AG04450 (cell line): ENCODE results near the gene VEPH1. TPM values are rescaled to one million over a fixed set of nuclear protein-coding genes. Genes with fewer than 3 reads are reported as not detected.

ENCODE experiments used
- CTCF ChIA-PET: fragments of 300-600, 350-600 bp; formaldehyde crosslinking; extraction: SDS; loops from one replicate; lab custom pipeline; 2022; ENCODE audit warnings: antibody characterized with exemption, inconsistent platforms; lab: Charles Lee
- POLR2A ChIA-PET: fragments of 350-600 bp; formaldehyde crosslinking; extraction: SDS; loops from one replicate; lab custom pipeline; 2021; ENCODE audit warnings: antibody characterized with exemption, inconsistent platforms; lab: Yijun Ruan, JAX
- DNase-seq: peaks from one replicate; pipeline ENCODE4 v3.0.0-alpha.2; 2011; ENCODE audit warnings: low read depth, low spot score
- H3K27ac ChIP-seq: one replicate; pipeline ENCODE4 v1.5.1; 2012; ENCODE audit warnings: low read depth, low read length, control low read depth
- H3K27me3 ChIP-seq: one replicate; pipeline ENCODE4 v1.6.0; 2012; ENCODE audit warnings: low read length; ENCODE audit not compliant: control insufficient read depth, insufficient read depth
- H3K4me3 ChIP-seq: 2 replicates; pipeline ENCODE4 v1.5.1; 2011; ENCODE audit warnings: mild to moderate bottlenecking, low read depth, low read length, control low read depth
- H3K9me3 ChIP-seq: 2 replicates; pipeline ENCODE4 v1.5.1; 2012; ENCODE audit warnings: low read length; ENCODE audit not compliant: control insufficient read depth, insufficient read depth
- polyA plus RNA-seq: library from polyadenylated mRNA; depleted of rRNA; stranded (reverse); fragments of >200 nt; gene quantifications from 2 replicates; pipeline ENCODE4 v1.2.3, GENCODE V29; 2011
- TF ChIP-seq, protein P1 (sequence below): IDR thresholded peaks from 2 replicates; pipeline ENCODE4 v1.5.1; 2011; ENCODE audit warnings: low read depth, low read length, control low read depth, inconsistent platforms

VEPH1 gene
- polyA plus RNA-seq, 1 experiment, result 36.4 TPM

DNA sequence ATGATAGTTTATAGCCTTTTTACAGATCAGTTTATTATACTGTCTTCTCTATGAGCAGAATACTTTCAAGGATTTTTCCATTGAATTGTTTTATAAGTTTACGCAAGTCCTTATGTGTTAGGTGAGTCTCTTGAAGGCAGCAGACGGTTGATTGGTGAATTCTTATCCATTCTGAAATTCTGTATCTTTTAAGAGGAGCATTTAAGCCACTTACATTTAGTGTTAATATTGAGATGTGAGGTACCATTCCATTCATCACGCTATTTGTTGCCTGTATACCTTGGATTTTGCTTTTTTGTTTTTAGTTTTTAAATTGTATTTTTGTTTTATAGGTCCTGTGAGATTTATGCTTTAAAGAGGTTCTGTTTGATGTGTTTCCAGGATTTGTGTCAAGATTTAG lies 32.5 kb upstream of the VEPH1 start:
- Histone ChIP-seq H3K27me3 (no peaks in the 10 kb centered on the region), H3K9me3 (no peaks in the 10 kb centered on the region), H3K27ac (no peak overlapping the region), H3K4me3 (no peak overlapping the region)
- CTCF ChIA-PET, result interaction anchor here (1.5 to 8.9 kb wide), 2 partner anchors 38 to 331 kb away, joined by 4 to 241 read pairs; no protein-coding TSS in a partner anchor
- DNase-seq, result no peak
- POLR2A ChIA-PET, result no interaction called here
- TF ChIP-seq, protein P1, sequence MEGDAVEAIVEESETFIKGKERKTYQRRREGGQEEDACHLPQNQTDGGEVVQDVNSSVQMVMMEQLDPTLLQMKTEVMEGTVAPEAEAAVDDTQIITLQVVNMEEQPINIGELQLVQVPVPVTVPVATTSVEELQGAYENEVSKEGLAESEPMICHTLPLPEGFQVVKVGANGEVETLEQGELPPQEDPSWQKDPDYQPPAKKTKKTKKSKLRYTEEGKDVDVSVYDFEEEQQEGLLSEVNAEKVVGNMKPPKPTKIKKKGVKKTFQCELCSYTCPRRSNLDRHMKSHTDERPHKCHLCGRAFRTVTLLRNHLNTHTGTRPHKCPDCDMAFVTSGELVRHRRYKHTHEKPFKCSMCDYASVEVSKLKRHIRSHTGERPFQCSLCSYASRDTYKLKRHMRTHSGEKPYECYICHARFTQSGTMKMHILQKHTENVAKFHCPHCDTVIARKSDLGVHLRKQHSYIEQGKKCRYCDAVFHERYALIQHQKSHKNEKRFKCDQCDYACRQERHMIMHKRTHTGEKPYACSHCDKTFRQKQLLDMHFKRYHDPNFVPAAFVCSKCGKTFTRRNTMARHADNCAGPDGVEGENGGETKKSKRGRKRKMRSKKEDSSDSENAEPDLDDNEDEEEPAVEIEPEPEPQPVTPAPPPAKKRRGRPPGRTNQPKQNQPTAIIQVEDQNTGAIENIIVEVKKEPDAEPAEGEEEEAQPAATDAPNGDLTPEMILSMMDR, result no peak

DNA sequence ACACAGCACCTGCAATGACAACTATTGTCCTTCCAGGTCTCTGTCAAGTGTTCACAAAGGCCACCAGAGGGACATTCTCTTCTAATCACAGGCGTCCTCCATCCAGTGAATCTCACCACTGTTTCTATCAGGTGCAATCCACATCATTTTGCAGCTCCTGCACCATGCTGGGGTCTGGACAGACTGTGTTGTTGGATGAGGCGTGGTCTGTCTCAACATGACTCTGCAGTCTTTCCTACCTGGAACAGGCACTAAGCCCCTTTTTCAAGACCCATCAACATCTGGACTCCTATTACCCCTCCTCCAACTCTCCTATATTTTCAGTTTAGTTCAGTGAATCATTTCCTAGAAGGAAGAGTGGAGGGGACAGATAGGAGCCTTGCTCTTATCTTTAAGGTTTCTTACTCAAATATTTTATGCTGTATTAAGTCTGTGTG lies 31.5 kb upstream of the VEPH1 start:
- TF ChIP-seq, protein P1, result no peak
- Histone ChIP-seq H3K9me3 (no peaks in the 10 kb centered on the region), H3K4me3 (no peak overlapping the region), H3K27ac (no peak overlapping the region), H3K27me3 (no peaks in the 10 kb centered on the region)
- ChIA-PET CTCF (interaction anchor here (1.1 to 8.9 kb wide), 5 partner anchors 9 to 900 kb away, joined by 3 to 241 read pairs (median 60); no protein-coding TSS in a partner anchor), POLR2A (no interaction called here)
- no peak for DNase-seq

DNA sequence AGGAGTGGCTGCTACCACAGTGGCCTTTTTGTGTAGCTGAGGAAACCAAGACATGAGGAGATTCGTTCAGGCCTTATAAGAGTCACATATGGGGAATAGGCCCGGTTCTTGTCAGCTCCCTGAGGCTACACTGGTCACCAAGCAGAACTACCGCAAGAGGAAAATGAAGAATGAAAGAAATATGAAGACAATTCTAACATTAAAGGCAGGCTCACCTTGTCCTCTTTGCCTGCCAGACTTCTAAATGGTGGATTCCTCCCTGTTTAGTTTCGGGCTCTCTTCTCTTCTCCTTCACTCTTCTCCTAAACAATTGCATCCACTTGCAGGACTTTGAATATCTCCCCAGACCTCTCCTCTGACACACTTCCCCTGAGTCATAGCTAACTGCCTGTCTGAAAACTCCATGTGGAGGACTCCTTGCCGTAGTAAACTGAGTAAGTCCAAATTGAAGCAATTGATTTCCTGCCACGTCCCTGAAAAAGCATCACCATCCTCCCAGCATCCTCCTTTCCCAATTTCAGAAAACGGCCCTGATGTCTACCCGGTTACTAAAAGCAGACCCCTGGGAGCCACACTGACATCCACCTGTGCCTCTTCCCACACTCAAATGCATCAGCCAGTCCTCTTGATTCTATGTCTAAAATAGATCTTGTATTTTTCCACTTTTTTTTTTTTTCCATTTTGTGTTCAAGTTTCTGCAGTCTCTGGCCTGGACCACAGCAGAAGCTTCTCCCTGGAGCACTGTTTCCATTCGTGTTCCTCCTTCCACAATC lies 30.3 kb upstream of the VEPH1 start:
- TF ChIP-seq, protein P1, result no peak
- H3K4me3 ChIP-seq, result peak overlapping the region; percentile 52
- DNase-seq, result peak; percentile 66
- CTCF ChIA-PET, result interaction anchor here (0.6 to 8.9 kb wide), 51 partner anchors 10 to 1541 kb away, joined by 3 to 241 read pairs (median 6); partner anchors contain the start of genes CCNL1, RSRC1 and VEPH1
- no peaks in the 10 kb centered on the region for H3K9me3 ChIP-seq
- POLR2A ChIA-PET, result interaction anchor here (0.6 to 1.5 kb wide), 5 partner anchors 10 to 360 kb away, joined by 4 to 6 read pairs (median 4); no protein-coding TSS in a partner anchor
- H3K27ac ChIP-seq, result peak overlapping the region; percentile 86
- no peaks in the 10 kb centered on the region for H3K27me3 ChIP-seq

DNA sequence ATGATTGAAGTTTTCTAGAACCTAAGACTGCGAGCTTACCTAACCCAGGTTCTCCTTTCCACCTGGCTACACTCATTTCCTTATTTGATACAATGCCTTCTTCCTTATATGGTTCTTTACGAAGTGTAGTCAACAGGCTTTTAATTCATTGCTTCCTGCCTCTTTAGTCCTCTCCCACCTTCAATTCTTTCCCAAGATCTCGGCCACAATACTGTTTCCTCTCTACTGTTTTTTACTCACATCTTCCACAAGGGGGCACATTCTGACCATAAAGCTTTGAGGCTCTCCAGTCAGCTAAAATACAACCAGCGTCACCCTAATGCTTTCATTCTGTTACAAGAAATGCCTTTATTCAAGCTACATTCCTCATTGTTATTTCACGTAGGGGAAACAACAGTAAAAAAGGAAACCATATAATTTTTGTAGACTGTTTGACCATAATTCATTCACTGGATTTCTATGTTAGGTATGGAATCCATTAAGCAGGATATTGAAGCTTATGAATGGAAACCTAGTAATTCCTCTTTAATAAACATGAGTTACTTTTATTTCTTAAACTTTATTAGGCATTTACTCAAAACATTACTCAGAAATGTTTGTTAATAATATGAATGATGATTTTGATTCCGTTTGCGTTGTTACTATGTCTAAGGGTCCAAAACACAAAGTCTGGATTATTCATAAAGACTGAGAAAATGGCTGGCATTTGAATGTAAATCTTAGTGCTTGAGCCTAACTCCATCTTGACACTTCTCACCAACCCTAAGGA lies 29.5 kb upstream of the VEPH1 start:
- ChIA-PET CTCF (interaction anchor here (0.5 to 8.9 kb wide), 67 partner anchors 10 to 1540 kb away, joined by 3 to 241 read pairs (median 4); partner anchors contain the start of genes CCNL1, RSRC1 and VEPH1), POLR2A (interaction anchor here (0.6 to 1.5 kb wide), 6 partner anchors 10 to 291 kb away, joined by 3 to 6 read pairs (median 4); no protein-coding TSS in a partner anchor)
- H3K27me3 ChIP-seq, result no peaks in the 10 kb centered on the region
- TF ChIP-seq, protein P1, result peak; percentile 85
- peak overlapping the region; percentile 86 for H3K27ac ChIP-seq
- peak; percentile 71 for DNase-seq
- H3K4me3 ChIP-seq, result peak overlapping the region; percentile 52
- no peaks in the 10 kb centered on the region for H3K9me3 ChIP-seq
